ENCODE results near the gene SORBS2. TPM values are rescaled to one million over a fixed set of nuclear protein-coding genes. Genes with fewer than 3 reads are reported as not detected.

The SORBS2 gene
- total RNA-seq, 1 donor, result 2.1 TPM

DNA sequence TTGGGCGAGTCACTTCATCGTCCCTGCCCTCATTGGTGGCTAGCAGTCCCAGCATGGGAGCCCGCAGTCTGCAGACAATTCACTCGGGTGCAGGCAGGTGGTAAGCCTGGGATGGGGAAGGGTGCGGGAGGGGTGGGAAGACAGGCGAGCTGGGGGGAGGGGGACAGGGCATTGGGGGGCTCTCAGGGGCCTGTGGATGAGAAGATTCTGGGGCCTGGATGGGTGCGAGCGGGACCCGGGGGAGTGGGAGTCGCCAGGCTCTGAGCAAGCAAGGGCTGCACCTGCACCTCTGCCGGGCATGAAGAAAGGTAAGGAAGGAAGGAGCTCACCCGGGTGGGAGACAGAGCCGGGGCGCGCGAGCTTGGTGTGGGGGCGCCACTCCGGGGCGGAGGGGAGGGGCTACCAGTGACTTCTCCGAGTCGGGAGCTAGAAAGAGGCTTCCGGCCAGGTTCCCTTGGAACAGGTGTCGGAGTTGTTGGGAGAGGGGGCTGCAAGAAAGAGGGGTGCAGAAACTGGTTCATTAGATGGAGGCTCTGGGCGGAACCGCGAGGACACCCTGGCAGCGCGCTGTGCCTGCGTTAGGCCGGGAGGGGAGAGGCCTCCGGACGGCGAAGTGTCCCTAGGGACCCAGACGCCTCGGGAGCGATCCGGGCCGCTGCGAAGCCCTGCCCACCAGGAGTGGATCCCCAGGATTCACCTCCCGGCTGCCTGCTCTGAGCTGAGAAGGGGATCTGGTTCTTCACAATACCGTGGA lies 173.3 kb downstream of the SORBS2 start:
- Histone ChIP-seq H3K27me3 (ENCODE audit: insufficient read depth, low read length) (peaks cover 42% of the 10 kb centered on the region), H3K9me3 (ENCODE audit: low read depth, low read length) (no peaks in the 10 kb centered on the region)

DNA sequence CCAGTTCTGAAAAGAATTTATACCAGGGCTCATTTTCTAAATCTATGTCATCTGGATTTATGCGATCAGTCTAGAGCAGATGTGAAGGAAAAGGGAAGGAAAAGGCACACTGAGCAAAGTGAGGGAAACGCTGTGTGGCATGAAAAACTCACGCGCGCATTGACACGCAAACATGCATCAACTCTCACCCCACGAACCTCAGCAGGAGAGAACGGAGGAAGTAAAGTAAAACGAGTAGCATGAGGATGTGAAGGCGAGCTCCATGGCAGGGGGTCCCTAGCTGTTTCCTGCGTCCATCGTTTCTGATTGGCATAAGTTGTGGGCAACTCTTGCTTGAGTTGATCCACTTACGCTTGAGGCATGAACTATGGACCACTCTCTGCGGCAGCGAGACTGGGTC lies 173.9 kb downstream of the SORBS2 start:
- no peak overlapping the region for H3K4me3 ChIP-seq (ENCODE audit: low read length)
- H3K4me1 ChIP-seq (ENCODE audit: insufficient read depth, low read length), result no peaks in the 10 kb centered on the region
- H3K9me3 ChIP-seq (ENCODE audit: low read depth, low read length), result no peaks in the 10 kb centered on the region
- peaks cover 39% of the 10 kb centered on the region for H3K27me3 ChIP-seq (ENCODE audit: insufficient read depth, low read length)

More for the DNA sequence above, 173.3 kb downstream of the SORBS2 start:
- no peaks in the 10 kb centered on the region for H3K4me1 ChIP-seq (ENCODE audit: insufficient read depth, low read length)
- no peak overlapping the region for H3K4me3 ChIP-seq (ENCODE audit: low read length)

DNA sequence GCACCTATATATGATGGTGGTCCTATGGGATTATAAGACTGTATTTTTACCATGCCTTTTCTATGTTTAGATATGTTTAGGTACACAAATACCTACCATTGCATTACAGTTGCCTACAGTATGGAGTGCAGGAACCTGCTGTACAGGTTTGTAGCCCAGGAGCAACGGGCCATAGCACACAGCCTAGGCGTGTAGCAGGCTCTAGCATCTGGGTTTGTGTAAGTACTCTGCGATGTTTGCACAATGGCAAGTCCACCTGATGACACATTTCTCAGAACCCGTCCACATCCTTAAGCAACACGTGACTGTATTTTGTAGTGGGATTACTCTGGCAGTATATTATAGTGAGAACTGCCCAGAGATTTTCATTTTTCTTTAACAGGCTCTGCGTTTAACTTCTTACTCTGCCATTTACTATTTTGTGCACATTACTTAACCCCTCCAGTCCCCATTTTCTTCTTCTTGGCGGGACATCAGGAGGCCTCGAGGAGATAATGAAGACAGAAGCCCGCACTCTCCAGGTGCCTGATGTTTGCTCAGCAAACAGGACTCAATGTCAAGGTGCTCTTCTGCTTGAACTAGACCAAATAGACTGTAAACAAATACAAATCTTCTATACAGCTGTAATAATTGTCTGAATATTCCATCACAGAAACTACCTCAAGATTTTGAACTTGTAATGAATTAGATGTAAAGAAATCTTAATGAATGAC lies 174.7 kb downstream of the SORBS2 start:
- no peaks in the 10 kb centered on the region for H3K4me1 ChIP-seq (ENCODE audit: insufficient read depth, low read length)
- H3K27me3 ChIP-seq (ENCODE audit: insufficient read depth, low read length), result peaks cover 39% of the 10 kb centered on the region

DNA sequence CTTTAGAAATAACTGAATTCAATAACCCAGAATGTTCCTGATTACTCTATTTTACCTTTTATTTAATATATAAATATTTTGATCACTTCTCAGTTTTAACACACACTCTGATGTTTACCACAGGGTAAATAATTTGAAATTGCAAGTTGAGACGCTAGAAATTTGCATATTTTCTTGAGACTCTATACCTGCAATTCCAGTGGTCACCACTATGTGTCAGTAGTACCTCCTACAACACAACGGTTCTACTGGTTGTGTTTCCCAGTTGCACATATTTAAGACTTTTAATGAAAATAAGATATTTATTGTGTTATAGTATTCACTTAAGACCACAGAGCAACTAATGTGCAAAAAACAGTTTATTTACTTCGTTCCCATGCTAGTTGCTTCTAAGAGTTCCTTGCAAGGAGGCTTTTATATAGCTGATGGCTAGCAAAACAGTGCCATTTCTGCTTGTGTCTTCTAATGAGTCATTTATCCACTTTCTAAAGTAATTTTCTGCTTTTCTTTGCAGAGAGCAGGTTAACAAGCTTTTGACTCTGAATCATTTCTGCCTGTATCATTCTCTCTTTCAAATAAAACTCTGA lies 177.8 kb downstream of the SORBS2 start:
- H3K4me1 ChIP-seq (ENCODE audit: insufficient read depth, low read length), result no peaks in the 10 kb centered on the region
- peaks cover 21% of the 10 kb centered on the region for H3K27me3 ChIP-seq (ENCODE audit: insufficient read depth, low read length)
- H3K4me3 ChIP-seq (ENCODE audit: low read length), result no peak overlapping the region
- no peaks in the 10 kb centered on the region for H3K9me3 ChIP-seq (ENCODE audit: low read depth, low read length)

More for the DNA sequence above, 174.7 kb downstream of the SORBS2 start:
- Histone ChIP-seq H3K9me3 (ENCODE audit: low read depth, low read length) (no peaks in the 10 kb centered on the region), H3K4me3 (ENCODE audit: low read length) (no peak overlapping the region)

DNA sequence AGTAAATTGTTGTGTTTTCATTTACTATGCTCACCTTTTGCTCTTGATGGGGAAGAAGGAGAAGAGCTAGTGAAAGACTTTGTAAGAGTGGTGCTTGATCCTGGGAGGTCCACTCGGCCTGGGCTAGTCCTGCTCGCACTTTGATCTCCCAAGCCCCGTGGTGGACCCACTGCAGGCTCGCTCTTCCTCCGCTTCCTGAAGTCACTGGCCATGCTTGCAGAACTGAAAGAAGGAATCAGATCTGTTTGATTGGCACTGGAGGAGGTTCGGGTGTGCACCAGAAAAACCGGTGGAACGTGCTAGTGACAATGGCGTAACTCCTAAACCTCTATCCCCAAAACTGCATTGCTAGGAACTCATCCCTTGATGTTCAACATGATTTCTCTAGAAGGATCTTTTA lies 185.2 kb downstream of the SORBS2 start:
- Histone ChIP-seq H3K27me3 (ENCODE audit: insufficient read depth, low read length) (no peaks in the 10 kb centered on the region), H3K4me3 (ENCODE audit: low read length) (no peak overlapping the region), H3K4me1 (ENCODE audit: insufficient read depth, low read length) (no peaks in the 10 kb centered on the region), H3K9me3 (ENCODE audit: low read depth, low read length) (no peaks in the 10 kb centered on the region)

DNA sequence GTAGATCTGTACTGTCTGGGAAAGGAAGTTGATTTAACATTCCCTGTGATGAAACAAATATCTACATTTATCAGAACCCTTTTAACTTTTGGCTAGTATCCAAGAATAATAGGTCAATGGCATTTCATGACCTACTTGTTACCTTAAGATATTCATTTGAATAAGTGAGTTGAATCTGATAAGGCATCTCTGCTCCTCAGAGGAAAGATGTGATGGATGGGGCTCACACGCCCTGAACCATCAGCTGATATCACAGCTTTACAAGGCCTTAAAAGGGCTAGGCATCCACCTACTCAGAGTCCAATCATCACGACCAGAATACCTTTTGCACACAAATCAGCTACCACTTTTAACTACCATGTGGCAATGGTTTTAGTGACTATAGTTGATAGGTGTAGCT lies 186.5 kb downstream of the SORBS2 start:
- Histone ChIP-seq H3K27me3 (ENCODE audit: insufficient read depth, low read length) (no peaks in the 10 kb centered on the region), H3K4me1 (ENCODE audit: insufficient read depth, low read length) (no peaks in the 10 kb centered on the region), H3K9me3 (ENCODE audit: low read depth, low read length) (no peaks in the 10 kb centered on the region), H3K4me3 (ENCODE audit: low read length) (no peak overlapping the region)

DNA sequence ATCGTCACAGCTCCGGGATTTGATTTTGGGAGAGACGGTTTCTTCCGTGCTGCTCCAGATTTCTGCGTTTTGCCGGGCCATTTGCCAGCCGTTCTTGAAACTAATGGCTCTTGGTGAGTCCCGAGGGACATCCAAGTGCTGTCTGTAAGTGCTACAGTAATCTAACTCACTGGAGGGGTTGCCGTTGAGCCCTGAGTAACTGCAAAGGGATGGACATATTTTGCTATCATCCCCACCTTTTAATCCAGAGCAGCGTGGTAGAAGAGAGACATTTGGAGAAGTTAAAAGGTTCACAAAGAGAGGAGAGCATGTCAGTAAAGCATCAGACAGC lies 187.8 kb downstream of the SORBS2 start:
- Histone ChIP-seq H3K9me3 (ENCODE audit: low read depth, low read length) (no peaks in the 10 kb centered on the region), H3K4me3 (ENCODE audit: low read length) (no peak overlapping the region), H3K27me3 (ENCODE audit: insufficient read depth, low read length) (no peaks in the 10 kb centered on the region), H3K4me1 (ENCODE audit: insufficient read depth, low read length) (no peaks in the 10 kb centered on the region)

DNA sequence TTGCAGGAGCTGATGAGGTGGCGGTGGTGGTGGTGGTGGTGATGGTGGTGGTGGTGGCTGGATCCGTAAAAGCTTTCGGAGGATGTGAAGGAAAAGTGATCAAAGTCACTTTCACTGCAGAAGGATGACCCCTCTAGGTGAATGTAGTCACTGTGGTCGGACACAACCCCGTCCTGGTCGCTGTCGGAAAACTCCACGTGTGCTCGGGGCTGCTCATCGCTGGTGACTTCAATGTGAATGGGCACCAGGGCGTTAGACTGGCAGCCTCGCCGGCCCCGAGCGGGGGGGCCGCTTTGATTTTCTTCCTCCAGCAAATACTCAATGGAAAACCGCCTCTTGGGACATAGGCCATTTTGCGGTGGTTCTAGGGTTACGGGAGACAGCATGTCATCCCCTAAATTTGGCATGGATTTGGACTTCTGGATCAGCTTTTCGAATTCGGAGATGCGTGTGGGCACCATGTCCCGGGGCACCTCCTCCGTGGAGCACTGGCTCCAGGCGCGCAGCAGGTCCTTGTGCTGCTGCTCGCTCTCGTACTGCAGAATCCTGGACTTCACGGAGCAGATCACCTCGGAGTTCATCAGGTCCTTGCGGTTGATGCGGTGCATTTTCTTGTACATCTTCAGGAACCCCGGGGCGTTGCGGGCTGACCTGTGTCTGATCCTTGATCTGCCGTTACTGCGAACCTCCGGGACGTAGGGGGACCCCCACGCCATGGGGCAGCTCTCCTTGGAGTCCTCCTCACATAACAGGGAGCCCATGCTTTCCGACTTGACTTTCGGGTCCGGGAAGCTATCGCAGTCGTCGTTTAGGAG lies 188.3 kb downstream of the SORBS2 start:
- no peaks in the 10 kb centered on the region for H3K27me3 ChIP-seq (ENCODE audit: insufficient read depth, low read length)
- no peak overlapping the region for H3K4me3 ChIP-seq (ENCODE audit: low read length)
- H3K9me3 ChIP-seq (ENCODE audit: low read depth, low read length), result no peaks in the 10 kb centered on the region
- H3K4me1 ChIP-seq (ENCODE audit: insufficient read depth, low read length), result no peaks in the 10 kb centered on the region

DNA sequence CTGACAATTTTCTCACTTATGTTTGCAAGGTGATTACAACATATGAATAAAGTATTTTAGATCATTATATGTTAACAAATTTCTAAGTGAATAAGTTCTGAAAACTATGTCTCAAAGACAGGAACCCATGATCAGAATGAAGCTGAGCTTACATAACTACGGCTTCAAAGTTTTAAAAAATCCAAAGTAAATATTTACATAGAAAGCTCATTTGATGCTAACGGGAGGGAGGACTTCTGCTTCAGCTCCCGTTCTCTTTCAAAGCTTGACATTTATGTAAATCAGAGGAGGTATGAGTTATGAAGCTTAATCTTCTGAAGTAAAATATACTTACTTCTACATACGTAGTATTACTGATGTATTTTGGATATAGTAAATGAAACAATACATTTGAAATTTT lies 203.8 kb downstream of the SORBS2 start:
- Histone ChIP-seq H3K4me3 (ENCODE audit: low read length) (no peak overlapping the region), H3K9me3 (ENCODE audit: low read depth, low read length) (no peaks in the 10 kb centered on the region), H3K27me3 (ENCODE audit: insufficient read depth, low read length) (peaks cover 5% of the 10 kb centered on the region), H3K4me1 (ENCODE audit: insufficient read depth, low read length) (no peaks in the 10 kb centered on the region)

DNA sequence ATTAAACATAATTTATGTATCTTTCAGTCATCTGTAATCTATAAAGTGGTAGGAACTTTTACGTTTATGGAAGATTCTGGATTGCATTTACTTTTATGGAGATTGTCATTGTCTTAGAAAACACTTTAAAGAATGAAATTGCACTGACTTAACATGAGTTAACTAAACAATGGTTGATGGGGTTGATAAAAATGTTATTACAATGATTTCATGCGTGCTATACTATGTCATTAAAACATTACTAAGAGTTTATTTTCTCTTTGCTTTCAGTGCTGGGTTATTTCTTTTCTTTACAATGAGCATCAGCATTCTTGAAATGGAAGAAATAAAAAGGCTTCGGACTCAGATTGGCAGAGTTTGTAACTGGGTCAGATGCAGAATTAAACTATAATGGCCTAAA lies 209.6 kb downstream of the SORBS2 start:
- Histone ChIP-seq H3K4me1 (ENCODE audit: insufficient read depth, low read length) (no peaks in the 10 kb centered on the region), H3K4me3 (ENCODE audit: low read length) (no peak overlapping the region), H3K27me3 (ENCODE audit: insufficient read depth, low read length) (peaks cover 6% of the 10 kb centered on the region), H3K9me3 (ENCODE audit: low read depth, low read length) (no peaks in the 10 kb centered on the region)

DNA sequence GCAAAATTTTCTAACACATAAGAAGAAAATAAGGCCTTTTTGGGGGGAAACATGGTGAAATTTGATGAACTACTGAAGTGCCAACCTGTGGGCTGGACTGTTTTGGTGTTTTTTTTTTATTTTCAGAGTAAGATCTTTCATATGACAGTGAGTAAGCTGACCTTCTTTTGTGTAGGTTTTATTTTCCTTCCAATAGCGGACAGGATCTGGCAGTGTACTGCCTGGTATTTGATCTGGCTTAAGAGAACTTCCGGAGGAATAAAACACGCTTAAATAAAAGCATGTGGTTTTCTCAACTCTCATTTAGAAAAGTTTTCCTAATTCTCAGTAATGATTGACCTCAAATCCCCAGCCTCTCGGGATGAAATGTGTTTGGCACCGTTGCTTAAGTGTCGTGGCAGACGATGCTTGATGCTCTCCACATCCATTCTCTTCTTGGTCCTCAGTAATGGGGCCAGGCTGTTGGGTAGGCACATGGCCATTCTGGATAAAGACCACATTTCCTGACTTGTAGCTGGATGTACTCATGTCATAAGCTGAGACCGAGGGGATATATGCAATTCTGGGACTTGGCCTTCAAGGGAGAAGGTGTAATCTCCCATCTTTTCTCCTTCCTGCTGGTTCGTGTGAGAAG lies 211.1 kb downstream of the SORBS2 start:
- Histone ChIP-seq H3K27me3 (ENCODE audit: insufficient read depth, low read length) (peaks cover 12% of the 10 kb centered on the region), H3K4me1 (ENCODE audit: insufficient read depth, low read length) (no peaks in the 10 kb centered on the region), H3K4me3 (ENCODE audit: low read length) (no peak overlapping the region), H3K9me3 (ENCODE audit: low read depth, low read length) (no peaks in the 10 kb centered on the region)

DNA sequence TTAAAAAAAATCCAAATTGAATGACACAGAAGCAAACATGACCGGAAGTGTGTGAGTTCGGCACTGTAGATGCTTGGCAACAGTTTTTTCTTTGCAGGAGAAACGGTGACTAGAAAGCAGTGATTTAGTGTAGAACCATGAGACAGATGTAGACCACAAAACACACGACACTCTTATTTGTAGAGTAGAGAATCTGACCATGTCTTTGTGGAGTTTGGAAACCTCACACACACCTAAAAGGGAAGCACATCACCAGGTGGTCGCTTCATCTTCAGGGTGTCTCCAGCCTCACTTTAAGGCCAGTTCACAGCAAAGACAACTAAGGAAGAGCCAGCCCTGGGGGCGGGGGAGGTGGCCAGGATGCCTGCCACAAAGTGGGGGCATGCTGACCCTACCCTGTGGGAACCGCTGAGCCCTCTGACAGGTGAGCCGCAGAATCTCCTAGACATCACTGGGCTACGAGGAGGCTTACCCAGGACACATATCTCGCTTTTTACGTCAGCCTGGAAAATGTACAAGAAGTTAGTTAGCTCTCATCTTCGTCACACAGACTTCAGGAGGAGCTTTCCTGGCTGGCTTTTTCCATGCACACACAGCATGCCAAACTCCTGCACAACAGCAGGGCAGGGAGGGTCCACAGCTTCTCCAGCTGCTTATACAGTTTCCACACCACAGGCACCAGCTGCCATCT lies 212.3 kb downstream of the SORBS2 start:
- Histone ChIP-seq H3K4me3 (ENCODE audit: low read length) (no peak overlapping the region), H3K4me1 (ENCODE audit: insufficient read depth, low read length) (no peaks in the 10 kb centered on the region), H3K9me3 (ENCODE audit: low read depth, low read length) (no peaks in the 10 kb centered on the region), H3K27me3 (ENCODE audit: insufficient read depth, low read length) (peaks cover 12% of the 10 kb centered on the region)

DNA sequence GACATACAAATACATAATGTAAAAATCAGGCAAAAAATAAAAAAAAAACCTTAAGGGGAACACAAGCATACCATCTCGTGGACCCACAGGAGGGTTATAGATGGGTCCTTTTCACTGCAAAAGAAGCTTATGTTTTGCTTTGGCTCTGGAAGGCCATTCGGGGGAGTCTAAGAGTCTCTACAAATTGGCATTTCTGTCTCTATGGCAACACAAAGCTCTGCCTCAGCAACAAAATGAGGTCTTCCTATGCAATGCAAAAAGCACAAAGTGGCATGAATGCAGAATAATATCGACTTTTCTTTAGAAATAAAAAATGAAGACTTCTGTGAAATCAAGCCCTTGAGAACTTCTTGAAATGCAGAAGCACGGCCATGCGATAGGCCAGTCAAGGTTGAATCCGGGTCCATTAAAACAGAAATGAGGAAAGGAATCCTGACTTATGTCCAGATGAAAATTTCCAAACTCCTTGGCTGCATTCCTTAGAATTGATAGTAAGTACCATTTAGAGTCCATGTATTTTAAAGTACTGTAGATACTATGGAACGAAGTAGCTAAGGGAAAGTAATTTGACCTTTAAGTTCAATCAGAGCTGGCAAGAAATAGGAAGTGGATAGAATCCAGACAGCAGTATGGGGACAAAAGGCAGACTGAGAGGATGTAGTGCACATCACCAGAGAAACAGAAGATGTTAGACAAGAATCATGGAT lies 213.0 kb downstream of the SORBS2 start:
- Histone ChIP-seq H3K4me1 (ENCODE audit: insufficient read depth, low read length) (no peaks in the 10 kb centered on the region), H3K9me3 (ENCODE audit: low read depth, low read length) (no peaks in the 10 kb centered on the region)

More for the DNA sequence above, 213.0 kb downstream of the SORBS2 start:
- Histone ChIP-seq H3K27me3 (ENCODE audit: insufficient read depth, low read length) (peaks cover 12% of the 10 kb centered on the region), H3K4me3 (ENCODE audit: low read length) (no peak overlapping the region)
